Measurements from ENCODE around the gene HCFC1.

HCFC1 gene

GRCh38 chrX:153971450-153972367 is at the start of gene HCFC1:
Gene HCFC1 (minus strand): TSS chrX:153971818. CDS start chrX:153970840, 978 bp downstream.
- H3K36me3 ChIP-seq (replicated peaks): no peaks in the 10 kb centered on the region
- in situ Hi-C loops (cut with HindIII; ENCODE audit: low pct_ligation_motif_present, low sequenced_read_pairs): no loop called here
- no peaks in the 10 kb centered on the region for H3K27me3 ChIP-seq (replicated peaks)
- peak within 1 kb of the TSS; percentile 98 for H3K27ac ChIP-seq
- TF ChIP-seq CTCF (IDR thresholded peaks at IDR 0.05; ENCODE audit: low read depth, low read length, missing control alignments): no peak
- DNase-seq: peak; percentile 81
- peak within 1 kb of the TSS; percentile 87 for H3K4me3 ChIP-seq (ENCODE audit: low read depth, low read length)

- TF ChIP-seq CTCF (IDR thresholded peaks at IDR 0.05; ENCODE audit: low read depth, low read length, missing control alignments): peak; percentile 16
- DNase-seq: peak; percentile 39
- H3K36me3 ChIP-seq (replicated peaks): peaks cover 5% of the 10 kb centered on the region
- in situ Hi-C loops (cut with HindIII; ENCODE audit: low pct_ligation_motif_present, low sequenced_read_pairs): no loop called here
- H3K4me3 ChIP-seq (ENCODE audit: low read depth, low read length): no peak overlapping the region
- peak overlapping the region; percentile 91 for H3K27ac ChIP-seq
- no peaks in the 10 kb centered on the region for H3K27me3 ChIP-seq (replicated peaks)
These were observed 49.6 kb upstream of the HCFC1 start for GRCh38 chrX:154021131-154021611.

DNA sequence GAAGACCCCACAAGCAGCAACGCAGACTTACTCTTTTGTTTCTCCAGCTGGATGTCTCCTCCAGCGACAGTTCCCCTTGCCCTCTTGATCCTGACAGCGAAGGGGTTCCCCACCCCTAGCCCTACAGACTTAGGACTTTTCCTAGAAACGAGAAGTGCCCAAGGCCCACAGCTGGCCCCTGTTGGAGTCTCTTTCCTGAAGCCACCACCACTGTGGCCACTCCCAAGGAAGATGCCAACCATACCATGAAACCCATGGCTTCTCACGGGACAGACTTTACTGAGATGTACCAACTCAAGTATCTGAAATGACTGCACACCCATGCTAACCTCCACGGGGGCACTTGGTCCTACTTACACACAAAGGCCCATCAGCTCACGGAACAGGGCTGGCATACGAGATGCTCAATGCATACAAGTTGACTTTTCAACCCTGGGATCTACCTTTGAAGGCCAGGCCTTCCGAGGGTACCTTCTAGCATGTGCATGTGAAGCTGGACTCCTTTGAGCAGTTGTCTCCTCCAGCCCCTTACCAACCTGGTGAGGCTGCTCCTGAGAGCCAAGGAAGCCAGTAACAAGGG is 49.0 kb upstream of the HCFC1 start:
- no peaks in the 10 kb centered on the region for H3K27me3 ChIP-seq (replicated peaks)
- no peak for DNase-seq
- peak overlapping the region; percentile 91 for H3K27ac ChIP-seq
- peak overlapping the region; percentile 48 for H3K4me3 ChIP-seq (ENCODE audit: low read depth, low read length)
- in situ Hi-C loops (cut with HindIII; ENCODE audit: low pct_ligation_motif_present, low sequenced_read_pairs): no loop called here
- no peak for TF ChIP-seq CTCF (IDR thresholded peaks at IDR 0.05; ENCODE audit: low read depth, low read length, missing control alignments)
- H3K36me3 ChIP-seq (replicated peaks): peaks cover 5% of the 10 kb centered on the region

DNA sequence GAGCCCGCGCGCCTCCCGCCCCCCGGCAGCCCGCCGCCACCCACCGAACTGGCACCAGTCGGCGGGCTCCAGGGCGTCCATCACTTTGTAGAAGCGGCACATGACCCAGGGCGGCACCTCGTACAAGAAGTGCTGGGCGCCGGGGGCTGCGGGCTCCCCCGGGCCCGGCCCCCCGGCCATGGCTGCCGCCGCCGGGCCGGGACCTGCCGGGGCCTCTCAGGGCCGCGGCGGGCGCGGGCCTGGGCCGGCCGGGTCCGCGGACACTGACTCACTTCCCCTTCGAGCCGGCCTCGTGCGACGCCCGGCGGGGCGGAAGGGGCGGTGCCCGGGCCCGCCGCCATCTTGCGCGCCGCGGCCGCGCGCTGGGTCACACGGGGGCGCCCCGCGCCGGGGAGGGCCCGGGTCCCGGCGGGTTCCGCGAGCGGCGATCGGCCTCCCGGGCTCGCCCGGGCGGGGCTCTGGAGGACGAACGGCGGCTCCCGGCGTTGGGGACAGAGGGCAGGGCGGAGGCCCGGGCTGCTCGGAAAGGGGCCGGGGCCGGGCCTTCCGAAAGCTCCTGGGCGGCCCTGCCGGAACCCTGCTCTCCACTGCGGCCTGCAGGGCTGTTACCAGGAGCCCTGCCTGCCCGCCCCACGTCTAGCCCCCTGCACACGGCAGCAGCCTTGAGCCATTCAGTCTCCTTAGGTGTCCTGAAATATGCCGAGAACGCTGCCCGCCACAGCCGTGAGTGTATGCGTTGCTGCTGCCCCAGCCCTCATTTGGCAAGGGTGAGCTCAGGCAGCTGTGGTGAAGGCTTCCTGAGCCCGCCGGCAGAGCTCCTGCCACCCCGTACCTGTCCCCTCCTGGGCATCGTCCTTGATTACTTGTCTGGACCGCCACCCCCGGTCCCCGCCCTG is 48.3 kb upstream of the HCFC1 start, which contains the start of gene IRAK1:
TSS of gene IRAK1 (minus strand) at position 270 of the 896 bp plus-strand sequence. CDS start at position 180, 90 bp downstream.
- Histone ChIP-seq H3K27ac (peak within 1 kb of the TSS; percentile 91), H3K4me3 (ENCODE audit: low read depth, low read length) (peak within 1 kb of the TSS; percentile 60), H3K27me3 (replicated peaks) (no peaks in the 10 kb centered on the region), H3K36me3 (replicated peaks) (peaks cover 5% of the 10 kb centered on the region)
- TF ChIP-seq CTCF (IDR thresholded peaks at IDR 0.05; ENCODE audit: low read depth, low read length, missing control alignments): no peak
- no peak for DNase-seq
- in situ Hi-C loops (cut with HindIII; ENCODE audit: low pct_ligation_motif_present, low sequenced_read_pairs): no loop called here

- in situ Hi-C loops (cut with HindIII; ENCODE audit: low pct_ligation_motif_present, low sequenced_read_pairs): no loop called here
- no peaks in the 10 kb centered on the region for H3K27me3 ChIP-seq (replicated peaks)
- peak overlapping the region; percentile 80 for H3K27ac ChIP-seq
- no peak for DNase-seq
- no peak for TF ChIP-seq CTCF (IDR thresholded peaks at IDR 0.05; ENCODE audit: low read depth, low read length, missing control alignments)
- peak overlapping the region; percentile 60 for H3K4me3 ChIP-seq (ENCODE audit: low read depth, low read length)
- H3K36me3 ChIP-seq (replicated peaks): peaks cover 5% of the 10 kb centered on the region
These were observed 47.5 kb upstream of the HCFC1 start for GRCh38 chrX:154019061-154019621.
